Gastroesophageal sphincter (tissue), 4 donors: ENCODE data around the gene HOXA5. TPM values are rescaled to one million over a fixed set of nuclear protein-coding genes. Genes with fewer than 3 reads are reported as not detected.

ENCODE experiments used
- ATAC-seq: fragments of 150-250 bp; one replicate; pipeline ENCODE4 v1.9.1; 2016; ENCODE audit warnings: mild to moderate bottlenecking, moderate library complexity
- H3K27ac ChIP-seq, 4 donors: fragments of 200-600 bp; sonication (generic) in 3 of 4; 1 replicate in 3 of 4; 2 replicates in 1 of 4; pipeline ENCODE4 v1.5.1; 2016 to 2019
- H3K27me3 ChIP-seq: fragments of 200-600 bp; sonication (generic); one replicate; pipeline ENCODE4 v1.5.1; 2019
- H3K36me3 ChIP-seq, 2 donors: fragments of 200-600 bp; sonication (generic); one replicate each; pipeline ENCODE4 v1.5.1; 2019; ENCODE audit warnings: control low read depth in 1 of 2
- H3K4me1 ChIP-seq, 3 donors: fragments of 200-600 bp; sonication (generic); 1 replicate in 2 of 3; 2 replicates in 1 of 3; pipeline ENCODE4 v1.5.1; 2016 to 2019; ENCODE audit warnings: control low read depth in 2 of 3
- H3K4me3 ChIP-seq, 2 donors: fragments of 200-600 bp; sonication (generic); one replicate each; pipeline ENCODE4 v1.5.1; 2019; ENCODE audit warnings: mild to moderate bottlenecking in 1 of 2, moderate library complexity in 1 of 2
- H3K9me3 ChIP-seq, 3 donors: fragments of 200-600 bp; sonication (generic); one replicate each; pipeline ENCODE4 v1.5.1; 2017 to 2019; ENCODE audit warnings: control low read depth in 2 of 3
- EP300 ChIP-seq: sonication (generic); formaldehyde crosslinking; IDR thresholded peaks from one replicate; pipeline ENCODE4 v1.6.1; 2017; ENCODE audit warnings: antibody characterized with exemption, mild to moderate bottlenecking
- POLR2A ChIP-seq, 2 donors: fragments of 450-650 bp; IDR thresholded peaks; one replicate each; pipeline ENCODE4 v1.6.1; 2017; ENCODE audit warnings: antibody characterized with exemption in 2 of 2, mild to moderate bottlenecking in 2 of 2, moderate library complexity in 1 of 2
- POLR2AphosphoS5 ChIP-seq: sonication (generic); formaldehyde crosslinking; IDR thresholded peaks from one replicate; pipeline ENCODE4 v1.6.1; 2017; ENCODE audit warnings: antibody characterized with exemption
- WGBS, 2 donors: methylation state at CpG; one replicate each; pipeline ENCODE4 v1.1.5; 2018; ENCODE audit warnings: low coverage in 1 of 2; 5-methylcytosine and 5-hydroxymethylcytosine counted together
- total RNA-seq, 4 donors: library from RNA; depleted of rRNA; stranded (reverse); fragments of >200 nt; gene quantifications; one replicate each; pipeline ENCODE4 v1.1.0, GENCODE V29; 2016
- TF ChIP-seq, protein P1 (sequence below), 4 experiments: fragments of 200-600 bp in 2 of 4; fragments of 450-650 bp in 2 of 4; sonication (generic) in 1 of 4; IDR thresholded peaks; one replicate each; pipeline ENCODE4 v1.5.1; 2017 to 2019; ENCODE audit warnings: antibody characterized with exemption in 4 of 4, mild to moderate bottlenecking in 2 of 4, moderate library complexity in 2 of 4

The HOXA5 gene
- total RNA-seq, 4 donors from 2014 or later, result 11.0 to 34.6 (median 29.3) TPM

DNA sequence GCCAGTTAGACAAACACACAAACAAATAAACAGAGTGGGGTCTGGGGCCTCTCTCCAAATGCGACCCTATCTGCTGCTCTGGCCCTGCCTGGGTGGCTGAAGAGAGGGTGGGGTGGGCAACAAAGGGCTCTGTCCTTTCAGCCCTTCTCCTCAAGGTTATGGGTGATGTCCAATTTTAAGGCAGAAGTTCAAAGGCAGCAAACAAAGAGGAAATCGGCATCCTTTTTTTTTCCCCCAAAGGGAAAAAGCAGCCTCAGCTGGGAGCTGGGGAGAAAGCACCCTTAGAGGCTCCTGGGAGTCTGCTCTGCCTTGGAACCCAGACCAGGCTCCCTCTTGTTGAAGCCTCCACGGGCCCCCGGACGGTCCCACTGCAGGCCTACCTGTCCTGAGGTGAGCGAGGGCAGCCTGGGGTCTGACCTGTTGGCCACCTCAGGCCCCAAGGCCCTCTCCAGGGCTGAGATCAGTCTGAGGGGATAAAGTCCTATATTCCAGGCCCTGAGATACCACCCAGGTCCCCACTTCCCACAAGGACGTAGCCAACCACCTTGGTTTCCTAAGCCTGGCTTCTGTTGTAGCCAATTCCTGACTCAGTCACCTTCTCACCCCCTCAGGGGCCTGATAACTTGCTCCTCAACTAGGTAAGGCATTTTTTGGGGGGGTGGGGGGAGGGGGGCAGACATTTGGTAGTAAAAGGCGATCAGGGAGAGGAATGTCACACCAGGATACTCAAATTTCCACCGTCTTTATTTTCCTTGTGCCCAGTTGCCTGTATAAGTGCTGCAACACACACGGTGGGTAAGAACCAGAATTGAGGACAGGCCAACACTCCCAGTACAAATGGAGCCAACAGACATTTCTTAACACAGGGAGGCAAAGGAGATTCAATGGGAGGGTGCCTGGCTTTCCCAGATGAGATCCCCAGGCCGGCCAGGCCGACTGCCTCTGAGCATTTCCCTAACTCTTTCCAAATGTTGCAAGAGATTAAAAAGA, 37.2 kb upstream of the HOXA5 start:
- peaks cover 100% of the 10 kb centered on the region for H3K27me3 ChIP-seq
- WGBS, 2 donors, result 78% methylated on average over 3 of the region's 12 CpGs; no CpG with 5 or more reads in 1 of the 2 donors

DNA sequence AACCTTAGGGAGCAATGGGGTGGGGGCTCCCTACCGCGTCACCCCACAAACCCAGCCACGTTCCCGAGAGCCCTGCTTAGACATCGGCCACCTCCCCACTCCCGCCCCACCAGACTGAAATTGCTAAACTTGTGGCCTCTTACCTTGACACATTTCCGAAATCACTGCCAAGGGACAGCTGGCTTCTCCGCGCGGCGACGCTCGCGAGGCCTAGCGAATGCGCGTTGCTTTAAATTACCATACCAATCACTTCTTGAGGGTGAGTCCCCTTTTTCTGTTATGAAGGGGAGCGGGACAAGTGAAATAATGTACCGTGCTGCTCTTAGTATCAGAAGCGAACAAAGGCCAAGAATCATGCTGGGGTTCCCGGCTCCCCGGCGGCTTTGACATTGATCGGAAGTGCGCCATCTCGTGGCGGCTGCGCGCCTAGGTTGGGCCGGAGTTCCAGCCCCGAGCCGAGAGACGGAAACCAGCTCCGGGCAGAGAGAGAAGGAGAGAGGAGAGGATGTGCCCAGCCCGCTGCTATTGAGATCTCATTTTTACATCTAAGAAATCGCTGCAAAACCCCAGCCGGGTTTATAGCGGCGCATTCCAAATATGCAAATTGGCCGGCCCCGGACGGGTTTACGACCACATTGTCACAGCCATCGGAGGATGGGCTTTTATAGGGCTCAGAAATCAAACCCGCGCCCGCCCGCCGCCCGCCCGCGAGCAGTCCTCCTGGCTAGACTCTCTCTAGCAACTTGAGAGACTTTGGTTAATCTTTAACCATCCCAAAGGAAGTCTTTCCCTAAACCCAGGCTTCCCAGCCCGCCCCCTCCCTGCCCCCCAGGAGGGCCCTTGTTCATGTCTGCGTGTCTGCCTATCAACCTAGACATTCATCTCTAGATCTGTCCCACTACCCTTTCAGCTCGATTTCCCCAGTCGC, 36.3 kb upstream of the HOXA5 start:
- H3K27ac ChIP-seq, result no peak overlapping the region
- peak; percentile 57 for ATAC-seq
- H3K4me1 ChIP-seq, result peaks cover 0 to 32% (median 10%) of the 10 kb centered on the region in 3 donors
- no peaks in the 10 kb centered on the region for H3K9me3 ChIP-seq
- 10 to 13% methylated on average over 10 to 26 of the region's 56 CpGs for WGBS, 2 donors
- TF ChIP-seq, protein P1, sequence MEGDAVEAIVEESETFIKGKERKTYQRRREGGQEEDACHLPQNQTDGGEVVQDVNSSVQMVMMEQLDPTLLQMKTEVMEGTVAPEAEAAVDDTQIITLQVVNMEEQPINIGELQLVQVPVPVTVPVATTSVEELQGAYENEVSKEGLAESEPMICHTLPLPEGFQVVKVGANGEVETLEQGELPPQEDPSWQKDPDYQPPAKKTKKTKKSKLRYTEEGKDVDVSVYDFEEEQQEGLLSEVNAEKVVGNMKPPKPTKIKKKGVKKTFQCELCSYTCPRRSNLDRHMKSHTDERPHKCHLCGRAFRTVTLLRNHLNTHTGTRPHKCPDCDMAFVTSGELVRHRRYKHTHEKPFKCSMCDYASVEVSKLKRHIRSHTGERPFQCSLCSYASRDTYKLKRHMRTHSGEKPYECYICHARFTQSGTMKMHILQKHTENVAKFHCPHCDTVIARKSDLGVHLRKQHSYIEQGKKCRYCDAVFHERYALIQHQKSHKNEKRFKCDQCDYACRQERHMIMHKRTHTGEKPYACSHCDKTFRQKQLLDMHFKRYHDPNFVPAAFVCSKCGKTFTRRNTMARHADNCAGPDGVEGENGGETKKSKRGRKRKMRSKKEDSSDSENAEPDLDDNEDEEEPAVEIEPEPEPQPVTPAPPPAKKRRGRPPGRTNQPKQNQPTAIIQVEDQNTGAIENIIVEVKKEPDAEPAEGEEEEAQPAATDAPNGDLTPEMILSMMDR (IDR thresholded peaks at IDR 0.05), result peak in 3 of 4 experiments; percentile 33 to 79 (median 61)
- TF ChIP-seq EP300, result no peak
- peaks cover 100% of the 10 kb centered on the region for H3K27me3 ChIP-seq
- no peaks in the 10 kb centered on the region for H3K36me3 ChIP-seq
- H3K4me3 ChIP-seq, result peak overlapping the region in 1 of 2 donors; percentile 6

More for the DNA sequence above, 37.2 kb upstream of the HOXA5 start:
- H3K4me3 ChIP-seq, result no peak overlapping the region
- no peaks in the 10 kb centered on the region for H3K9me3 ChIP-seq
- H3K27ac ChIP-seq, result no peak overlapping the region
- peaks cover 0 to 41% (median 11%) of the 10 kb centered on the region in 3 donors for H3K4me1 ChIP-seq
- ATAC-seq, result no peak
- no peak for TF ChIP-seq POLR2A (IDR thresholded peaks at IDR 0.05)
- TF ChIP-seq, protein P1 (IDR thresholded peaks at IDR 0.05), result no peak
- H3K36me3 ChIP-seq, result no peaks in the 10 kb centered on the region

DNA sequence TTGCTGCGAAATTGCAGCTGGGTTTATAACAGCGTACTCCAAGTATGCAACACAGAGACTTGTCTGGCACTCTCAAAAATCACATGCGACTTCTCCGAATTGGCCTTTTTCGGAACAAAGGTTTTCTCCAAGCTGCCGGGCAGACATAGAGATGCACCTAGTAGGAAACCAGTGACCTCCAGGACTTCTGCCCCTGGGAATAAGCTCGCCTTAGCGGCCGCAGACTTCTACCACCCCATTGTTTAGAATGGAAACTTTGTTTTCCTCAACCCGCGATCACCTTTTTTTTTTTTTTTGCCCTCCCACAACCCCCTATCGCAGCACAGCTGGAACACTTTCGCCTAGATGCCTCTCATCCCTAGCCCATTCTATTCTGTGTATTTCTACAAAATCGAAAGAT, 35.5 kb upstream of the HOXA5 start:
- no peak for ATAC-seq
- Histone ChIP-seq H3K9me3 (no peaks in the 10 kb centered on the region), H3K27ac (no peak overlapping the region), H3K36me3 (no peaks in the 10 kb centered on the region), H3K27me3 (peaks cover 100% of the 10 kb centered on the region), H3K4me3 (no peak overlapping the region), H3K4me1 (peaks cover 0 to 31% (median 7%) of the 10 kb centered on the region in 3 donors)
- TF ChIP-seq, protein P1 (IDR thresholded peaks at IDR 0.05), result no peak
- TF ChIP-seq POLR2A (IDR thresholded peaks at IDR 0.05) (no peak), POLR2AphosphoS5 (no peak), EP300 (no peak)
- WGBS, 2 donors, result 45 to 79% methylated on average over 3 to 14 of the region's 14 CpGs

DNA sequence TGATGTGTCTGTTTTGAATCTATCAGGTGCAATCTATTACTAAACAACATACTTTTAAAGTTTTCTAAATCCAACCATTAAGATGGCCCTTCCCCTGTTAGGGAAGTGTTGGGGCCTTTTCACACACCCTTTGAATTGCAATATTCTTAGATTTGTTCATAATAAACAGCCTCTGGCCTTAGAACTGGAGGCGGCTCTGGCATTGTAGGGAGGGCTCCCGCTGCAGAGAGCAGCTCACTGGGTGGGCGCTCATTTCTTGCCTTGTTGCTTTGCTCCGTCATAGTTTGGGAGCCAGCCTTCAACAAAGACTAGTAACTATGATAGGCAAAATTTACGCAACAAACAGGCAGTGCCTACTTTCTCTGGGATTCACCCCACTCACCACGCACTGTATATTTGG, 34.9 kb upstream of the HOXA5 start:
- Histone ChIP-seq H3K4me3 (no peak overlapping the region), H3K4me1 (peaks cover 0 to 31% (median 11%) of the 10 kb centered on the region in 3 donors), H3K27ac (no peak overlapping the region), H3K27me3 (peaks cover 100% of the 10 kb centered on the region), H3K9me3 (no peaks in the 10 kb centered on the region), H3K36me3 (no peaks in the 10 kb centered on the region)
- ATAC-seq, result no peak
- TF ChIP-seq POLR2A (IDR thresholded peaks at IDR 0.05) (no peak), POLR2AphosphoS5 (no peak), EP300 (no peak)
- TF ChIP-seq, protein P1 (IDR thresholded peaks at IDR 0.05), result no peak
- WGBS, 2 donors, result 76 to 100% methylated on average over 1 to 3 of the region's 6 CpGs
